Heart left ventricle (tissue), 16 donors: ENCODE data around the gene TACR1. TPM values are rescaled to one million over a fixed set of nuclear protein-coding genes. Genes with fewer than 3 reads are reported as not detected.
"Not testable (repeated sequence)": the region's sequence is repeated elsewhere in the genome, so short reads cannot be mapped to it uniquely, and the experiment has no call there.

Source experiments
- ATAC-seq, 4 donors: fragments of 200-7000 bp; cut with Tn5 transposase; one replicate each; pipeline ENCODE4 v1.9.1; 2020 to 2022; ENCODE audit warnings: moderate library complexity in 4 of 4, mild to moderate bottlenecking in 3 of 4, moderate number of reproducible peaks in 1 of 4
- DNase-seq, 5 donors: peaks; one replicate each; pipeline ENCODE4 v3.0.0-alpha.2; 2020
- H3K27ac ChIP-seq, 12 donors: fragments of 200-600 bp; sonication (generic) in 4 of 12; one replicate each; pipeline versions ENCODE4 v1.5.0 to v1.8.0; 2016 to 2022; ENCODE audit warnings: mild to moderate bottlenecking in 2 of 12
- H3K27me3 ChIP-seq, 9 donors: fragments of 200-600 bp; sonication (generic) in 2 of 9; one replicate each; pipeline versions ENCODE4 v1.5.1 to v1.8.0; 2016 to 2022; ENCODE audit warnings: mild to moderate bottlenecking in 3 of 9
- H3K36me3 ChIP-seq, 9 donors: fragments of 200-600 bp; sonication (generic) in 2 of 9; one replicate each; pipeline versions ENCODE4 v1.5.0 to v1.8.0; 2018 to 2022; ENCODE audit warnings: mild to moderate bottlenecking in 2 of 9
- H3K4me1 ChIP-seq, 12 donors: fragments of 200-600 bp; sonication (generic) in 4 of 12; one replicate each; pipeline versions ENCODE4 v1.5.0 to v1.8.0; 2016 to 2022; ENCODE audit warnings: mild to moderate bottlenecking in 3 of 12
- H3K4me3 ChIP-seq, 12 donors: fragments of 200-600 bp; sonication (generic) in 4 of 12; one replicate each; pipeline versions ENCODE4 v1.5.0 to v1.8.0; 2017 to 2022; ENCODE audit warnings: mild to moderate bottlenecking in 9 of 12, moderate library complexity in 4 of 12
- H3K9me3 ChIP-seq, 12 donors: fragments of 200-600 bp; sonication (generic) in 4 of 12; one replicate each; pipeline versions ENCODE4 v1.5.0 to v1.8.0; 2016 to 2022; ENCODE audit warnings: mild to moderate bottlenecking in 1 of 12
- CTCF ChIP-seq, 12 donors: fragments of 200-600 bp; sonication (generic) in 4 of 12; IDR thresholded peaks; one replicate each; pipeline versions ENCODE4 v1.5.0 to v1.8.0; 2018 to 2022; ENCODE audit warnings: antibody characterized with exemption in 12 of 12, mild to moderate bottlenecking in 5 of 12
- POLR2A ChIP-seq, 2 donors: fragments of 450-650 bp; IDR thresholded peaks; one replicate each; pipeline ENCODE4 v1.6.1; 2017; ENCODE audit warnings: antibody characterized with exemption in 2 of 2, mild to moderate bottlenecking in 2 of 2, moderate library complexity in 2 of 2
- WGBS, 4 donors: extraction: QIAGEN DNeasy Blood & Tissue Kit in 2 of 4; methylation state at CpG; one replicate each; pipeline versions ENCODE4 v1.1.5 to v1.1.7; 2013 to 2018; 5-methylcytosine and 5-hydroxymethylcytosine counted together
- intact Hi-C, 10 donors: fragments of 100-400 bp; cut with DNase I; formaldehyde crosslinking; loops; one replicate each; pipeline versions ENCODE4 v1.11.1 to v1.14.2; 2022
- polyA plus RNA-seq, 2 donors: library from polyadenylated mRNA; stranded (reverse); fragments of 200-250 nt; gene quantifications; one replicate each; pipeline ENCODE4 v1.2.3, GENCODE V29; 2013
- total RNA-seq, 9 donors: library from RNA; depleted of rRNA in 2 of 9; stranded (reverse); fragments of >200 nt in 2 of 9; fragmentation: NEBNext Ultra II Directional in 3 of 9; extraction: Animal tissue kit (Norgen Biotek cat#: 25700) in 3 of 9; gene quantifications; one replicate each; pipeline versions ENCODE4 v1.1.0 to v1.2.4, GENCODE V29; 2016 to 2023
- donor health status: ischemic (EF 13 %, LVEDD 7.1; RV severe dilation, severe dysfunction).
- donor health status: healthy with polysubstance abuse.
- donor health status: DM: no; HTN: yes; CAD: no.
- donor health status: DM: no; HTN: no; CAD: no.
- donor health status: ischemic (EF 25% LVEDD 6.9; RV normal size, moderate dysfunction).
- donor health status: ischemic (EF 25% LVEDD 5.7; RV mildly dilated, moderate dysfunction).
- donor health status: healthy.
- donor health status: DM: yes; HTN: yes; CAD: no.
- donor health status: ischemic (EF 35%, LVEDD 5.7; RV mildly dilated, moderate dysfunction).
- donor health status: nonischemic (EF 11% LVEDD 7.7; RV severe dilation, severe dysfunction).
- donor health status: DM: yes; HTN: yes; CAD: no.
- donor health status: PGD.
- donor health status: ischemic (EF 29% LVEDD 5.4; RV normal size, mild dysfunction).
- donor health status: nonischemic (EF 23%, LVEDD 6.1; RV moderate dilation, normal function).

The TACR1 gene
- total and polyA plus RNA-seq, 11 donors, result 0.01 to 0.59 (median 0.35) TPM; not detected in 4

GRCh38 chr2:75174981-75175380, 24.3 kb downstream of the TACR1 start:
- intact Hi-C loops, result no loop called here
- H3K27ac ChIP-seq, result no peak overlapping the region
- H3K36me3 ChIP-seq, result no peaks in the 10 kb centered on the region
- no peak for TF ChIP-seq CTCF (IDR thresholded peaks at IDR 0.05)
- TF ChIP-seq POLR2A (IDR thresholded peaks at IDR 0.05), result no peak
- ATAC-seq (no peak), DNase-seq (no peak)
- H3K4me1 ChIP-seq, result no peaks in the 10 kb centered on the region
- no peaks in the 10 kb centered on the region for H3K27me3 ChIP-seq
- H3K9me3 ChIP-seq, result no peaks in the 10 kb centered on the region
- no peak overlapping the region for H3K4me3 ChIP-seq
- 91 to 100% (median 95%) methylated on average over 2 of the region's 2 CpGs for WGBS, 4 donors

GRCh38 chr2:75174519-75174918, 24.8 kb downstream of the TACR1 start:
- H3K4me3 ChIP-seq, result no peak overlapping the region
- ATAC-seq (no peak), DNase-seq (no peak)
- H3K36me3 ChIP-seq, result no peaks in the 10 kb centered on the region
- no peak overlapping the region for H3K27ac ChIP-seq
- H3K27me3 ChIP-seq, result no peaks in the 10 kb centered on the region
- no peaks in the 10 kb centered on the region for H3K9me3 ChIP-seq
- TF ChIP-seq POLR2A (IDR thresholded peaks at IDR 0.05) (no peak), CTCF (IDR thresholded peaks at IDR 0.05) (no peak)
- intact Hi-C loops, result no loop called here
- no peaks in the 10 kb centered on the region for H3K4me1 ChIP-seq
- 52 to 67% (median 63%) methylated on average over 2 of the region's 2 CpGs for WGBS, 4 donors

- Histone ChIP-seq H3K9me3 (no peaks in the 10 kb centered on the region), H3K4me1 (no peaks in the 10 kb centered on the region), H3K27ac (no peak overlapping the region), H3K4me3 (no peak overlapping the region), H3K36me3 (no peaks in the 10 kb centered on the region), H3K27me3 (no peaks in the 10 kb centered on the region)
- DNase-seq, result no peak
- no peak for ATAC-seq
- TF ChIP-seq CTCF (IDR thresholded peaks at IDR 0.05), result no peak
- no peak for TF ChIP-seq POLR2A (IDR thresholded peaks at IDR 0.05)
- intact Hi-C loops, result no loop called here
These were observed 25.6 kb downstream of the TACR1 start for GRCh38 chr2:75173740-75174139.

GRCh38 chr2:75171423-75171822, 27.9 kb downstream of the TACR1 start:
- H3K36me3 ChIP-seq, H3K27me3 ChIP-seq, H3K4me3 ChIP-seq, H3K4me1 ChIP-seq, DNase-seq, intact Hi-C loops, H3K27ac ChIP-seq, ATAC-seq, H3K9me3 ChIP-seq: not testable (repeated sequence)
- 93 to 98% (median 96%) methylated on average over 4 to 5 of the region's 5 CpGs for WGBS, 4 donors

GRCh38 chr2:75170889-75171288, 28.4 kb downstream of the TACR1 start:
- H3K9me3 ChIP-seq, result no peaks in the 10 kb centered on the region
- TF ChIP-seq POLR2A (IDR thresholded peaks at IDR 0.05) (no peak), CTCF (IDR thresholded peaks at IDR 0.05) (no peak)
- no peaks in the 10 kb centered on the region for H3K36me3 ChIP-seq
- H3K4me3 ChIP-seq, result no peak overlapping the region
- intact Hi-C loops, result no loop called here
- H3K27ac ChIP-seq, result no peak overlapping the region
- no peaks in the 10 kb centered on the region for H3K27me3 ChIP-seq
- no peaks in the 10 kb centered on the region for H3K4me1 ChIP-seq
- DNase-seq (no peak), ATAC-seq (no peak)
- WGBS, 4 donors, result 93 to 96% (median 94%) methylated on average over 2 of the region's 2 CpGs
